Psoas muscle (tissue), 8 donors: ENCODE results near the gene COASY. TPM values are rescaled to one million over a fixed set of nuclear protein-coding genes. Genes with fewer than 3 reads are reported as not detected.

Experiments used
- ATAC-seq, 4 donors: fragments of 200-7000 bp; cut with Tn5 transposase; one replicate each; pipeline ENCODE4 v1.9.1; 2020; ENCODE audit warnings: moderate library complexity in 3 of 4, mild to moderate bottlenecking in 2 of 4
- DNase-seq, 2 donors: peaks; one replicate each; pipeline ENCODE4 v3.0.0-alpha.2; 2020
- H3K27ac ChIP-seq: fragments of 200-600 bp; one replicate; pipeline ENCODE4 v1.8.0; 2022
- H3K27me3 ChIP-seq, 3 donors: fragments of 200-600 bp in 1 of 3; one replicate each; pipeline versions ENCODE4 v1.6.1 to v1.8.0; 2013 to 2022; ENCODE audit warnings: low read length in 2 of 3, mild to moderate bottlenecking in 2 of 3, moderate library complexity in 1 of 3; ENCODE audit not compliant: insufficient read depth in 3 of 3
- H3K36me3 ChIP-seq, 2 donors: fragments of 200-600 bp in 1 of 2; one replicate each; pipeline versions ENCODE4 v1.6.1 to v1.8.0; 2013 to 2022; ENCODE audit warnings: low read depth in 1 of 2, mild to moderate bottlenecking in 1 of 2, moderate library complexity in 1 of 2; ENCODE audit not compliant: insufficient read depth in 1 of 2
- H3K4me1 ChIP-seq: fragments of 200-600 bp; one replicate; pipeline ENCODE4 v1.8.0; 2022
- H3K4me3 ChIP-seq: fragments of 200-600 bp; one replicate; pipeline ENCODE4 v1.8.0; 2022; ENCODE audit warnings: mild to moderate bottlenecking
- H3K9me3 ChIP-seq: fragments of 200-600 bp; one replicate; pipeline ENCODE4 v1.8.0; 2022
- WGBS, 3 donors: extraction: QIAGEN DNeasy Blood & Tissue Kit; methylation state at CpG; one replicate each; pipeline versions ENCODE4 v1.1.6 to v1.1.7; 2013; 5-methylcytosine and 5-hydroxymethylcytosine counted together
- intact Hi-C, 2 donors: fragments of 100-400 bp; cut with DNase I; formaldehyde crosslinking; loops; one replicate each; pipeline versions ENCODE4 v1.11.0 to v1.14.2; 2022
- polyA plus RNA-seq, 3 donors: library from polyadenylated mRNA; stranded (reverse); fragments of 200-250 nt; gene quantifications; one replicate each; pipeline ENCODE4 v1.2.3, GENCODE V29; 2013
- total RNA-seq, 4 donors: library from RNA; stranded (reverse); fragmentation: NEBNext Ultra II Directional in 2 of 4; extraction: Animal tissue kit (Norgen Biotek cat#: 25700) in 2 of 4; gene quantifications; one replicate each; pipeline versions ENCODE4 v1.2.1 to v1.2.4, GENCODE V29; 2021 to 2023
- TF ChIP-seq, protein P1 (sequence below): fragments of 200-600 bp; IDR thresholded peaks from one replicate; pipeline ENCODE4 v1.8.0; 2022; ENCODE audit warnings: antibody characterized with exemption
- donor health status: healthy with polysubstance abuse.
- donor health status: DM: no; HTN: no; CAD: no; lungs with moderate emphysema.
- donor health status: Bipolar disorder and iron deficiency.
- donor health status: healthy.
- donor health status: DM: yes; HTN: yes; CAD: no.
- donor health status: DM: no; HTN: no; CAD: no.
- donor health status: DM: no; HTN: no; CAD: no.
- donor health status: DM: yes; HTN: yes; CAD: no.

Gene COASY
- total and polyA plus RNA-seq, 7 donors: 31.6 to 141 (median 41.0) TPM

- Histone ChIP-seq H3K27ac (no peak overlapping the region), H3K36me3 (peaks cover 10 to 52% of the 10 kb centered on the region in 2 donors), H3K4me1 (peaks cover 23% of the 10 kb centered on the region), H3K4me3 (no peak overlapping the region), H3K27me3 (no peaks in the 10 kb centered on the region), H3K9me3 (no peaks in the 10 kb centered on the region)
- TF ChIP-seq, protein P1, sequence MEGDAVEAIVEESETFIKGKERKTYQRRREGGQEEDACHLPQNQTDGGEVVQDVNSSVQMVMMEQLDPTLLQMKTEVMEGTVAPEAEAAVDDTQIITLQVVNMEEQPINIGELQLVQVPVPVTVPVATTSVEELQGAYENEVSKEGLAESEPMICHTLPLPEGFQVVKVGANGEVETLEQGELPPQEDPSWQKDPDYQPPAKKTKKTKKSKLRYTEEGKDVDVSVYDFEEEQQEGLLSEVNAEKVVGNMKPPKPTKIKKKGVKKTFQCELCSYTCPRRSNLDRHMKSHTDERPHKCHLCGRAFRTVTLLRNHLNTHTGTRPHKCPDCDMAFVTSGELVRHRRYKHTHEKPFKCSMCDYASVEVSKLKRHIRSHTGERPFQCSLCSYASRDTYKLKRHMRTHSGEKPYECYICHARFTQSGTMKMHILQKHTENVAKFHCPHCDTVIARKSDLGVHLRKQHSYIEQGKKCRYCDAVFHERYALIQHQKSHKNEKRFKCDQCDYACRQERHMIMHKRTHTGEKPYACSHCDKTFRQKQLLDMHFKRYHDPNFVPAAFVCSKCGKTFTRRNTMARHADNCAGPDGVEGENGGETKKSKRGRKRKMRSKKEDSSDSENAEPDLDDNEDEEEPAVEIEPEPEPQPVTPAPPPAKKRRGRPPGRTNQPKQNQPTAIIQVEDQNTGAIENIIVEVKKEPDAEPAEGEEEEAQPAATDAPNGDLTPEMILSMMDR: no peak
- 88 to 95% (median 90%) methylated on average over 4 of the region's 4 CpGs for WGBS, 3 donors
- no peak for DNase-seq
- intact Hi-C loops: no loop called here
- no peak for ATAC-seq
Measured at GRCh38 chr17:42612013-42612412, 50.1 kb downstream of the COASY start.

DNA sequence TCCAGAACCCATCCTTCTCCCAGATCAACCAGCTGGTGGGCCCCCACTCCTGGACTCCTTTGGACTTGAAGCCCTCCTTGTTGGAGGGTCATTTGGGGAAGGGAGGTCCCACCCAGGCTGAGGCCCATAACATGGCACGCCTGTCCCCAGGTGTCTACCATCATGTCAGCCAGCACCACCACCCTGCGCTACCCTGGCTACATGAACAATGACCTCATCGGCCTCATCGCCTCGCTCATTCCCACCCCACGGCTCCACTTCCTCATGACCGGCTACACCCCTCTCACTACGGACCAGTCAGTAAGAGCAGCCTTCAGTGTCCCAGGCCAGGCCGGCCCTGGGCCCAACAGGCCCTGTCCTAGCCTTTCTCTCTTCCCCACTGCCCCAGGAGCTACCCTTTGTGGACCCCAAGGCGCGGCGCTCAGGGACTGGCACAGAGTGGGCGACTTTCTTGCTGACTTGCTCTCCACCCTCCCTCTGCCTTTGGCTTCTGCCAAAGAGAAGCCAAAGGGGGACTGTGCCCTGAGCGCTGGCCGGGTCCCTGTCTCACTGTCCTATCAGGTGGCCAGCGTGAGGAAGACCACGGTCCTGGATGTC lies 51.8 kb downstream of the COASY start:
- Histone ChIP-seq H3K4me1 (peaks cover 27% of the 10 kb centered on the region), H3K9me3 (no peaks in the 10 kb centered on the region), H3K27me3 (no peaks in the 10 kb centered on the region), H3K36me3 (peaks cover 10 to 52% of the 10 kb centered on the region in 2 donors), H3K27ac (no peak overlapping the region), H3K4me3 (no peak overlapping the region)
- intact Hi-C loops: no loop called here
- TF ChIP-seq, protein P1: no peak
- no peak for ATAC-seq
- WGBS, 3 donors: 94 to 97% (median 95%) methylated on average over 17 of the region's 17 CpGs
- DNase-seq: no peak

Other genes with a start within 250 kb of the COASY start
- gene STAT3, start 173.7 kb upstream of the COASY start, total RNA-seq: 100 to 1,000 TPM in 3 of 4 donors, 10 to 100 TPM in 1; 67.3 to 279 (median 220) TPM
- gene STAT3, start 173.7 kb upstream of the COASY start, polyA plus RNA-seq: 100 to 1,000 TPM in 1 of 3 donors, 10 to 100 TPM in 2; 95.6 to 111 (median 97.8) TPM
- 100 to 1,000 TPM; 109 to 151 (median 128) TPM for gene CAVIN1, start 138.9 kb upstream of the COASY start, total RNA-seq
- 10 to 100 TPM; 69.5 to 92.6 (median 92.0) TPM for gene CAVIN1, start 138.9 kb upstream of the COASY start, polyA plus RNA-seq
- gene ATP6V0A1, start 103.3 kb upstream of the COASY start, total RNA-seq: 100 to 1,000 TPM in 2 of 4 donors, 10 to 100 TPM in 2; 41.1 to 116 (median 89.6) TPM
- 10 to 100 TPM; 51.7 to 62.7 (median 61.0) TPM for gene ATP6V0A1, start 103.3 kb upstream of the COASY start, polyA plus RNA-seq
- 10 to 100 TPM in 3 of 4 donors, 1 to 10 TPM in 1; 9.1 to 17.8 (median 11.7) TPM for gene NAGLU, start 25.9 kb upstream of the COASY start, total RNA-seq
- gene NAGLU, start 25.9 kb upstream of the COASY start, polyA plus RNA-seq: 10 to 100 TPM; 16.0 to 18.1 (median 17.5) TPM
- gene HSD17B1, start 9.2 kb upstream of the COASY start, total RNA-seq: 1 to 10 TPM in 1 of 4 donors, under 1 TPM in 3; 0.54 to 1.2 (median 0.72) TPM
- 1 to 10 TPM; 1.3 to 2.1 (median 1.7) TPM for gene HSD17B1, start 9.2 kb upstream of the COASY start, polyA plus RNA-seq
- 10 to 100 TPM; 45.2 to 67.9 (median 55.2) TPM for gene MLX, start 5.0 kb downstream of the COASY start, total RNA-seq
- gene MLX, start 5.0 kb downstream of the COASY start, polyA plus RNA-seq: 100 to 1,000 TPM in 1 of 3 donors, 10 to 100 TPM in 2; 71.0 to 108 (median 89.2) TPM
- 1 to 10 TPM in 2 of 4 donors, under 1 TPM in 2; 0.26 to 3.3 (median 1.4) TPM for gene PSMC3IP, start 15.6 kb downstream of the COASY start, total RNA-seq
- 10 to 100 TPM in 1 of 3 donors, 1 to 10 TPM in 2; 3.8 to 13.3 (median 5.3) TPM for gene PSMC3IP, start 15.6 kb downstream of the COASY start, polyA plus RNA-seq
- gene RETREG3, start 47.2 kb downstream of the COASY start, total RNA-seq: 10 to 100 TPM; 31.7 to 43.2 (median 37.6) TPM
- 10 to 100 TPM; 13.9 to 35.0 (median 15.2) TPM for gene RETREG3, start 47.2 kb downstream of the COASY start, polyA plus RNA-seq
- gene TUBG1, start 47.5 kb downstream of the COASY start, total RNA-seq: 10 to 100 TPM; 46.9 to 78.1 (median 50.4) TPM
- 10 to 100 TPM; 68.8 to 90.2 (median 81.0) TPM for gene TUBG1, start 47.5 kb downstream of the COASY start, polyA plus RNA-seq
- gene TUBG2, start 97.1 kb downstream of the COASY start, total RNA-seq: 10 to 100 TPM in 1 of 4 donors, 1 to 10 TPM in 3; 3.8 to 11.9 (median 5.7) TPM
- gene TUBG2, start 97.1 kb downstream of the COASY start, polyA plus RNA-seq: 1 to 10 TPM; 2.7 to 4.9 (median 4.2) TPM
- gene PLEKHH3, start 114.8 kb downstream of the COASY start, total RNA-seq: 10 to 100 TPM; 15.0 to 33.8 (median 28.0) TPM
- 10 to 100 TPM; 12.7 to 15.8 (median 14.2) TPM for gene PLEKHH3, start 114.8 kb downstream of the COASY start, polyA plus RNA-seq
- gene CCR10, start 119.7 kb downstream of the COASY start, total RNA-seq: 1 to 10 TPM; 1.2 to 5.0 (median 2.8) TPM
- gene CCR10, start 119.7 kb downstream of the COASY start, polyA plus RNA-seq: 1 to 10 TPM; 1.0 to 3.3 (median 1.6) TPM
- 1 to 10 TPM; 1.9 to 2.6 (median 2.2) TPM for gene CNTNAP1, start 120.4 kb downstream of the COASY start, total RNA-seq
- 1 to 10 TPM; 1.0 to 3.4 (median 1.1) TPM for gene CNTNAP1, start 120.4 kb downstream of the COASY start, polyA plus RNA-seq
- 10 to 100 TPM; 25.7 to 59.1 (median 33.7) TPM for gene EZH1, start 182.9 kb downstream of the COASY start, total RNA-seq
- gene EZH1, start 182.9 kb downstream of the COASY start, polyA plus RNA-seq: 10 to 100 TPM; 15.2 to 43.9 (median 22.3) TPM
- gene RAMP2, start 199.1 kb downstream of the COASY start, total RNA-seq: 10 to 100 TPM in 3 of 4 donors, 1 to 10 TPM in 1; 9.2 to 39.8 (median 18.7) TPM
- gene RAMP2, start 199.1 kb downstream of the COASY start, polyA plus RNA-seq: 10 to 100 TPM; 17.5 to 21.9 (median 21.4) TPM
- gene VPS25, start 211.3 kb downstream of the COASY start, total RNA-seq: 10 to 100 TPM; 38.6 to 45.2 (median 39.8) TPM
- gene VPS25, start 211.3 kb downstream of the COASY start, polyA plus RNA-seq: 10 to 100 TPM; 46.0 to 73.3 (median 72.8) TPM
- gene WNK4, start 218.5 kb downstream of the COASY start, total RNA-seq: under 1 TPM in 3 of 4 donors, not detected in 1; 0.08 to 0.30 (median 0.09) TPM
- under 1 TPM in 1 of 3 donors, not detected in 2; 0.01 TPM for gene WNK4, start 218.5 kb downstream of the COASY start, polyA plus RNA-seq
- gene COA3, start 236.6 kb downstream of the COASY start, total RNA-seq: 10 to 100 TPM; 69.1 to 85.2 (median 83.9) TPM
- 100 to 1,000 TPM; 126 to 167 (median 130) TPM for gene COA3, start 236.6 kb downstream of the COASY start, polyA plus RNA-seq
- gene CNTD1, start 236.7 kb downstream of the COASY start, total RNA-seq: 1 to 10 TPM in 1 of 4 donors, under 1 TPM in 2, not detected in 1; 0.74 to 1.3 (median 0.79) TPM
- 1 to 10 TPM in 1 of 3 donors, under 1 TPM in 2; 0.24 to 1.0 (median 0.36) TPM for gene CNTD1, start 236.7 kb downstream of the COASY start, polyA plus RNA-seq